ENCODE results near the gene CLTCL1. TPM values are rescaled to one million over a fixed set of nuclear protein-coding genes. Genes with fewer than 3 reads are reported as not detected.

CLTCL1 gene
- polyA plus RNA-seq, 1 donor (not counting 4 experiments of a cell fraction or from before 2014, with no cell fraction given), result 12.4 TPM

GRCh38 chr22:19229600-19229999, 61.9 kb downstream of the CLTCL1 start:
- Histone ChIP-seq H3K36me3 (ENCODE audit: control insufficient read depth in 2 of 2, extremely low read depth in 1 of 2, insufficient read depth in 2 of 2, low read length in 2 of 2) (peaks cover 10 to 18% of the 10 kb centered on the region in 2 experiments), H3K9me1 (ENCODE audit: control insufficient read depth, extremely low read depth, insufficient read depth, low read length) (no peaks in the 10 kb centered on the region), H3K27ac (ENCODE audit: control insufficient read depth, insufficient read depth, low read length) (no peak overlapping the region), H3K4me3 (ENCODE audit: control insufficient read depth in 2 of 3, extremely low read depth in 1 of 3, insufficient read depth in 2 of 3, low read depth in 1 of 3, low read length in 3 of 3) (no peak overlapping the region), H3K4me2 (ENCODE audit: control insufficient read depth, extremely low read depth, insufficient read depth, low read depth, low read length) (no peak overlapping the region), H2AFZ (ENCODE audit: control insufficient read depth, low read length) (no peak overlapping the region), H4K20me1 (ENCODE audit: control insufficient read depth, extremely low read depth, insufficient read depth, low read length) (no peaks in the 10 kb centered on the region), H3K9ac (ENCODE audit: control insufficient read depth, extremely low read depth, insufficient read depth, low read length) (no peak overlapping the region), H3K9me3 (ENCODE audit: control insufficient read depth, low read depth, low read length) (no peaks in the 10 kb centered on the region), H3K79me2 (ENCODE audit: control insufficient read depth, insufficient read depth, low read length) (no peaks in the 10 kb centered on the region), H3K27me3 (ENCODE audit: control insufficient read depth, extremely low read depth, insufficient read depth, low read length) (no peaks in the 10 kb centered on the region), H3K4me1 (ENCODE audit: control insufficient read depth, extremely low read depth, insufficient read depth, low read length) (no peaks in the 10 kb centered on the region)
- FAIRE-seq (no peak), DNase-seq (ENCODE audit: low read depth, low spot score) (no peak)
- dilution Hi-C loops (cut with MboI; ENCODE audit: extremely low pct_ligation_motif_present, low sequenced_read_pairs), result no loop called here
- no peak for TF ChIP-seq EZH2 (IDR thresholded peaks at IDR 0.05; ENCODE audit: low read length)
- TF ChIP-seq, protein P1, sequence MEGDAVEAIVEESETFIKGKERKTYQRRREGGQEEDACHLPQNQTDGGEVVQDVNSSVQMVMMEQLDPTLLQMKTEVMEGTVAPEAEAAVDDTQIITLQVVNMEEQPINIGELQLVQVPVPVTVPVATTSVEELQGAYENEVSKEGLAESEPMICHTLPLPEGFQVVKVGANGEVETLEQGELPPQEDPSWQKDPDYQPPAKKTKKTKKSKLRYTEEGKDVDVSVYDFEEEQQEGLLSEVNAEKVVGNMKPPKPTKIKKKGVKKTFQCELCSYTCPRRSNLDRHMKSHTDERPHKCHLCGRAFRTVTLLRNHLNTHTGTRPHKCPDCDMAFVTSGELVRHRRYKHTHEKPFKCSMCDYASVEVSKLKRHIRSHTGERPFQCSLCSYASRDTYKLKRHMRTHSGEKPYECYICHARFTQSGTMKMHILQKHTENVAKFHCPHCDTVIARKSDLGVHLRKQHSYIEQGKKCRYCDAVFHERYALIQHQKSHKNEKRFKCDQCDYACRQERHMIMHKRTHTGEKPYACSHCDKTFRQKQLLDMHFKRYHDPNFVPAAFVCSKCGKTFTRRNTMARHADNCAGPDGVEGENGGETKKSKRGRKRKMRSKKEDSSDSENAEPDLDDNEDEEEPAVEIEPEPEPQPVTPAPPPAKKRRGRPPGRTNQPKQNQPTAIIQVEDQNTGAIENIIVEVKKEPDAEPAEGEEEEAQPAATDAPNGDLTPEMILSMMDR (optimal IDR thresholded peaks at IDR 0.05 in 1 of 3, IDR thresholded peaks at IDR 0.05 in 1 of 3, conservative IDR thresholded peaks at IDR 0.05 in 1 of 3; ENCODE audit: extremely low read depth in 1 of 3, insufficient read depth in 2 of 3, low read length in 3 of 3), result no peak

DNA sequence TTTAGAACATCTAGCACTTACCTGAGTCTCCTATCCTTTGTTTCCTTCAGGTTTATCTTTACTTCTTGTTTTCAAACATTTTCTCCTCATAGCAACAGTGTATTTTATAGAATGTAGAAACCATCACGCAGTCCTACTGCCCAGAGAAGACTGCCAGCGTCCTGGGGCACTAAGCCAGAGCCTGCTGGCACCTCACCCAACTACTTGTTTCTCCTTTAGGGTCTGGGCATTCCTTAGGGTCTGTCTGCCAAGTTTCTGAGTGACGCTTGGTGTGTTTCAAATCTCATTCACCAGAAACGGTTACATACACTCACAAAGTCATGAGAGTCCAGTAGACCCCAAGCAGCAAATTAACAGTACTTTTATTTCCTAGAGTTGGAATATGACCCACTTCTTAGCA, 63.3 kb downstream of the CLTCL1 start:
- Histone ChIP-seq H3K27me3 (ENCODE audit: control insufficient read depth, extremely low read depth, insufficient read depth, low read length) (no peaks in the 10 kb centered on the region), H3K9me1 (ENCODE audit: control insufficient read depth, extremely low read depth, insufficient read depth, low read length) (no peaks in the 10 kb centered on the region), H3K9ac (ENCODE audit: control insufficient read depth, extremely low read depth, insufficient read depth, low read length) (no peak overlapping the region), H3K4me2 (ENCODE audit: control insufficient read depth, extremely low read depth, insufficient read depth, low read depth, low read length) (no peak overlapping the region), H2AFZ (ENCODE audit: control insufficient read depth, low read length) (no peak overlapping the region), H3K4me1 (ENCODE audit: control insufficient read depth, extremely low read depth, insufficient read depth, low read length) (no peaks in the 10 kb centered on the region), H3K36me3 (ENCODE audit: control insufficient read depth in 2 of 2, extremely low read depth in 1 of 2, insufficient read depth in 2 of 2, low read length in 2 of 2) (peaks cover 8 to 18% of the 10 kb centered on the region in 2 experiments), H4K20me1 (ENCODE audit: control insufficient read depth, extremely low read depth, insufficient read depth, low read length) (no peaks in the 10 kb centered on the region), H3K9me3 (ENCODE audit: control insufficient read depth, low read depth, low read length) (no peaks in the 10 kb centered on the region), H3K27ac (ENCODE audit: control insufficient read depth, insufficient read depth, low read length) (no peak overlapping the region), H3K4me3 (ENCODE audit: control insufficient read depth in 2 of 3, extremely low read depth in 1 of 3, insufficient read depth in 2 of 3, low read depth in 1 of 3, low read length in 3 of 3) (no peak overlapping the region), H3K79me2 (ENCODE audit: control insufficient read depth, insufficient read depth, low read length) (no peaks in the 10 kb centered on the region)
- dilution Hi-C loops (cut with MboI; ENCODE audit: extremely low pct_ligation_motif_present, low sequenced_read_pairs), result no loop called here
- TF ChIP-seq, protein P1 (optimal IDR thresholded peaks at IDR 0.05 in 1 of 3, IDR thresholded peaks at IDR 0.05 in 1 of 3, conservative IDR thresholded peaks at IDR 0.05 in 1 of 3; ENCODE audit: extremely low read depth in 1 of 3, insufficient read depth in 2 of 3, low read length in 3 of 3), result no peak
- DNase-seq (ENCODE audit: low read depth, low spot score), result no peak
- no peak for FAIRE-seq
